ENCODE results near the gene RBMS3.

DNA sequence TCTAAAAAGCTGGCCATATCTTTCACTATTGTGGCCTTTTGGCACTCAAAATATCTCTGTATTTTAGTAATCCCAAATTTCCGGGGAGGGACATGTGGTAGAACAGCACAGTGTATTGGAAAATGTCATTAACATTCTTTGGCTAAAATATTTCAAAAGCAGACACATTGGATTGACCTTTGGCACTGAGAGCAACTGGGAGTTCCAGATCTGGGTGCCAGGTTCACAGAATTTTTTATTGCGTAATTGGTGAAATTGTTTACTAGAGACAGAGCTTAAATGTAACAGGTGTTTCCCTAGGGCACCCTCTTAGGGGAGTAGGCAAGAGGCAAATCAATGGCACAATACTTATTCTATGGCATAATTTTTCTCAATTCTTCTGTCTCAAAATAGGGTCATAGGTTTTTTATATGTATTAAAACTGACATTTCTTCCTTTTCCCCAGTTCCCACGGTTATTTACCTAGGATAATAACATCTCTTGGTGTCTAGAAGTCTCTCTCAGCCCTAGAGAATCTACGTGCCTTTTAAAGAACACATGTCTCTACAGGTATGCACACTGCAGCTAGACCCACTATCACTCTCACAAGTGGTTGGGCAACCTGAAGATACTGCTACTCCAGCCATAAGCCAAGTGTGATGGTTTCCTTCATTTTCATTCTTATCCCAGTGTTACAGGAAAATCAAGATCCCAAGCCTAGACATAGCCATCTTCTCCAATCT is 10.6 kb downstream of the RBMS3 start:
- TF ChIP-seq, protein P1, sequence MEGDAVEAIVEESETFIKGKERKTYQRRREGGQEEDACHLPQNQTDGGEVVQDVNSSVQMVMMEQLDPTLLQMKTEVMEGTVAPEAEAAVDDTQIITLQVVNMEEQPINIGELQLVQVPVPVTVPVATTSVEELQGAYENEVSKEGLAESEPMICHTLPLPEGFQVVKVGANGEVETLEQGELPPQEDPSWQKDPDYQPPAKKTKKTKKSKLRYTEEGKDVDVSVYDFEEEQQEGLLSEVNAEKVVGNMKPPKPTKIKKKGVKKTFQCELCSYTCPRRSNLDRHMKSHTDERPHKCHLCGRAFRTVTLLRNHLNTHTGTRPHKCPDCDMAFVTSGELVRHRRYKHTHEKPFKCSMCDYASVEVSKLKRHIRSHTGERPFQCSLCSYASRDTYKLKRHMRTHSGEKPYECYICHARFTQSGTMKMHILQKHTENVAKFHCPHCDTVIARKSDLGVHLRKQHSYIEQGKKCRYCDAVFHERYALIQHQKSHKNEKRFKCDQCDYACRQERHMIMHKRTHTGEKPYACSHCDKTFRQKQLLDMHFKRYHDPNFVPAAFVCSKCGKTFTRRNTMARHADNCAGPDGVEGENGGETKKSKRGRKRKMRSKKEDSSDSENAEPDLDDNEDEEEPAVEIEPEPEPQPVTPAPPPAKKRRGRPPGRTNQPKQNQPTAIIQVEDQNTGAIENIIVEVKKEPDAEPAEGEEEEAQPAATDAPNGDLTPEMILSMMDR (IDR thresholded peaks at IDR 0.05) = no peak
- TF ChIP-seq POLR2A (IDR thresholded peaks at IDR 0.05) (no peak), EP300 (IDR thresholded peaks at IDR 0.05) (no peak)
